B cell (primary cell): ENCODE data around the gene PLAAT5. TPM values are rescaled to one million over a fixed set of nuclear protein-coding genes. Genes with fewer than 3 reads are reported as not detected.

Experiments
- ATAC-seq: fragments of 200-7000 bp; cut with Tn5 transposase; one replicate; pipeline ENCODE4 v1.10.0; 2021; ENCODE audit warnings: low read depth, mild to moderate bottlenecking, moderate number of reproducible peaks, moderate library complexity
- CTCF ChIA-PET: fragments of 350-600 bp; sonication (Branson Sonifier 250); formaldehyde crosslinking; loops from one replicate; lab custom pipeline; 2021; ENCODE audit warnings: antibody characterized with exemption, inconsistent platforms; lab: Charles Lee
- POLR2A ChIA-PET: fragments of 350-600 bp; sonication (Branson Sonifier 250); formaldehyde crosslinking; loops from one replicate; lab custom pipeline; 2021; ENCODE audit warnings: antibody characterized with exemption; lab: Charles Lee
- DNase-seq: peaks from one replicate; pipeline ENCODE4 v3.0.0; 2013
- H2AFZ ChIP-seq: 2 replicates; pipeline ENCODE4 v1.6.1; 2012; ENCODE audit warnings: mild to moderate bottlenecking, low read depth, low read length; ENCODE audit not compliant: insufficient read depth, poor library complexity, severe bottlenecking
- H3K27ac ChIP-seq, 2 donors: 1 replicate in 1 of 2; 2 replicates in 1 of 2; pipeline ENCODE4 v1.5.1; 2012 to 2013; ENCODE audit warnings: low read length in 2 of 2, mild to moderate bottlenecking in 2 of 2, moderate library complexity in 1 of 2
- H3K27me3 ChIP-seq, 4 experiments: fragments of 200-600 bp in 1 of 4; sonication (generic) in 1 of 4; replicated peaks in 1 of 4; 1 replicate in 2 of 4; 2 replicates in 2 of 4; pipeline versions ENCODE4 v1.6.1 to v1.7.0; 2013 to 2016; ENCODE audit warnings: low read length in 3 of 4, mild to moderate bottlenecking in 2 of 4, mixed read lengths in 1 of 4, moderate library complexity in 1 of 4; ENCODE audit not compliant: insufficient read depth in 4 of 4, control insufficient read depth in 3 of 4; ENCODE audit errors: control extremely low read depth in 1 of 4
- H3K36me3 ChIP-seq, 2 experiments: replicated peaks in 1 of 2; 1 replicate in 1 of 2; 2 replicates in 1 of 2; pipeline versions ENCODE4 v1.6.1 to v1.7.1; 2013; ENCODE audit warnings: low read length in 1 of 2; ENCODE audit not compliant: insufficient read depth in 2 of 2, control insufficient read depth in 1 of 2; ENCODE audit errors: control extremely low read depth in 1 of 2, extremely low read depth in 1 of 2
- H3K4me1 ChIP-seq, 2 donors: fragments of 200-600 bp in 1 of 2; sonication (generic) in 1 of 2; 1 replicate in 1 of 2; 2 replicates in 1 of 2; pipeline versions ENCODE4 v1.5.1 to v1.6.1; 2013 to 2017; ENCODE audit warnings: low read length in 2 of 2; ENCODE audit not compliant: control insufficient read depth in 2 of 2, insufficient read depth in 2 of 2
- H3K4me2 ChIP-seq: replicated peaks from 2 replicates; pipeline ENCODE3; 2012; ENCODE audit warnings: mild to moderate bottlenecking, low read depth, low read length; ENCODE audit not compliant: poor library complexity, severe bottlenecking
- H3K4me3 ChIP-seq, 5 experiments: fragments of 200-600 bp in 1 of 5; sonication (generic) in 1 of 5; 1 replicate in 3 of 5; 2 replicates in 2 of 5; pipeline versions ENCODE4 v1.5.1 to v1.7.0; 2011 to 2016; ENCODE audit warnings: low read length in 4 of 5, mild to moderate bottlenecking in 4 of 5, low read depth in 2 of 5, control low read depth in 1 of 5, moderate library complexity in 1 of 5; ENCODE audit not compliant: insufficient read depth in 1 of 5; ENCODE audit errors: control extremely low read depth in 1 of 5, extremely low read depth in 1 of 5
- H3K79me2 ChIP-seq: fragments of 200-600 bp; sonication (generic); one replicate; pipeline ENCODE4 v1.6.0; 2016; ENCODE audit warnings: low read length; ENCODE audit not compliant: control insufficient read depth, insufficient read depth
- H3K9ac ChIP-seq: fragments of 200-600 bp; sonication (generic); 2 replicates; pipeline ENCODE4 v1.6.1; 2017; ENCODE audit warnings: mild to moderate bottlenecking, low read length, moderate library complexity
- H3K9me3 ChIP-seq, 3 donors: one replicate each; pipeline versions ENCODE4 v1.6.1 to v1.7.1; 2013; ENCODE audit warnings: low read length in 2 of 3; ENCODE audit not compliant: control insufficient read depth in 2 of 3, insufficient read depth in 1 of 3; ENCODE audit errors: control extremely low read depth in 1 of 3
- H4K20me1 ChIP-seq: 2 replicates; pipeline ENCODE4 v1.6.0; 2012; ENCODE audit warnings: mild to moderate bottlenecking, low read length; ENCODE audit not compliant: insufficient read depth, control insufficient read depth, poor library complexity, severe bottlenecking
- H3K27ac Mint-ChIP-seq: one replicate; pipeline ENCODE4 v1.8.0; 2021; ENCODE audit warnings: mixed read lengths
- H3K27me3 Mint-ChIP-seq: one replicate; pipeline ENCODE4 v1.8.0; 2021; ENCODE audit warnings: mixed read lengths
- H3K4me1 Mint-ChIP-seq: one replicate; pipeline ENCODE4 v1.8.0; 2021; ENCODE audit warnings: mixed read lengths
- H3K4me3 Mint-ChIP-seq: one replicate; pipeline ENCODE4 v1.8.0; 2021; ENCODE audit warnings: mixed read lengths
- H3K9me3 Mint-ChIP-seq: one replicate; pipeline ENCODE4 v1.8.0; 2022; ENCODE audit warnings: mixed read lengths; ENCODE audit not compliant: insufficient read depth
- CTCF ChIP-seq: fragments of 200-600 bp; IDR thresholded peaks from one replicate; pipeline ENCODE4 v1.8.0; 2022; ENCODE audit warnings: antibody characterized with exemption, mild to moderate bottlenecking
- EZH2 ChIP-seq: IDR thresholded peaks from 2 replicates; pipeline ENCODE4 v1.6.1; 2012; ENCODE audit warnings: borderline replicate concordance, low read depth, mild to moderate bottlenecking, moderate library complexity, low read length; ENCODE audit not compliant: insufficient read depth, poor library complexity, severe bottlenecking
- WGBS: methylation state at CpG from one replicate; pipeline ENCODE4 v1.1.5; 2013; ENCODE audit warnings: missing lambda C conversion rate; ENCODE audit not compliant: insufficient coverage; 5-methylcytosine and 5-hydroxymethylcytosine counted together
- intact Hi-C: fragments of 100-400 bp; cut with micrococcal nuclease; formaldehyde crosslinking; loops from one replicate; pipeline ENCODE4 v1.10.0; 2022
- polyA plus RNA-seq: library from polyadenylated mRNA; depleted of rRNA; stranded (reverse); fragments of >200 nt; gene quantifications from 2 replicates; pipeline ENCODE4 v1.2.3, GENCODE V29; 2012
- total RNA-seq, 2 donors: library from RNA; stranded (reverse); fragments of 120-200 nt in 1 of 2; gene quantifications; 1 replicate in 1 of 2; 2 replicates in 1 of 2; pipeline versions ENCODE4 v1.2.3 to v1.2.4, GENCODE V29; 2013 to 2022

Gene PLAAT5
- total and polyA plus RNA-seq, 2 donors (not counting 1 experiment from before 2014, with no cell fraction given): not detected

DNA sequence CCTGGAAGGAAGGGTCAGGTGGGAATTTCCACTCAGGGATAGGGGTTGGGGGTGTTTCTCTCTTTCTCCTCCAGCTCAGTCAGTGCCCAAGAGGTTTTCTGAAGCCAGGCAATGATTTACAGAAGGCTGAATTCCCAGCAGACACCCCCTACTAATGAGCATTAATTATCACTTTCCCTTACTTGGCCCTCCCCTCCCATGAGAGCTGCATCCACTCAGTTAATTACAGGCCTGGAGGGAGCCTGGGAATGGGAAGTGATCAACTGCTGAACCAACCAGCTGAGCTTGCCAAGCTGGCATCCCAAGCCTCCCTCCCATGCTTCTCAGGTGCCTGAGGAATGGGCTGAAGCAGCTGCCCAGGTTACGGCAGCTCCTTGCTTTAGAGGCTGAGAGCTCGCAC lies 15.9 kb upstream of the PLAAT5 start:
- Histone ChIP-seq H3K9ac (no peak overlapping the region), H2AFZ (no peak overlapping the region), H3K79me2 (no peaks in the 10 kb centered on the region), H3K36me3 (no peaks in the 10 kb centered on the region), H3K4me3 (no peak overlapping the region), H3K4me1 (peaks cover 4 to 7% of the 10 kb centered on the region in 2 donors), H4K20me1 (no peaks in the 10 kb centered on the region), H3K27ac (no peak overlapping the region), H3K4me2 (no peak overlapping the region), H3K9me3 (no peaks in the 10 kb centered on the region), H3K27me3 (peaks cover 0 to 26% (median 3%) of the 10 kb centered on the region in 4 experiments)
- Mint-ChIP-seq H3K4me1 (no peaks in the 10 kb centered on the region), H3K9me3 (no peaks in the 10 kb centered on the region), H3K27ac (no peak overlapping the region), H3K4me3 (no peak overlapping the region), H3K27me3 (peaks cover 27% of the 10 kb centered on the region)
- DNase-seq: no peak
- no CpG with 5 or more reads among the region's 2 CpGs for WGBS
- intact Hi-C loops: no loop called here
- CTCF ChIA-PET: interaction anchor here (2.6 kb wide), 1 partner anchor 28 kb away, joined by 10 read pairs; no protein-coding TSS in a partner anchor
- POLR2A ChIA-PET: no interaction called here
- ATAC-seq: no peak
- TF ChIP-seq EZH2 (no peak), CTCF (no peak)

DNA sequence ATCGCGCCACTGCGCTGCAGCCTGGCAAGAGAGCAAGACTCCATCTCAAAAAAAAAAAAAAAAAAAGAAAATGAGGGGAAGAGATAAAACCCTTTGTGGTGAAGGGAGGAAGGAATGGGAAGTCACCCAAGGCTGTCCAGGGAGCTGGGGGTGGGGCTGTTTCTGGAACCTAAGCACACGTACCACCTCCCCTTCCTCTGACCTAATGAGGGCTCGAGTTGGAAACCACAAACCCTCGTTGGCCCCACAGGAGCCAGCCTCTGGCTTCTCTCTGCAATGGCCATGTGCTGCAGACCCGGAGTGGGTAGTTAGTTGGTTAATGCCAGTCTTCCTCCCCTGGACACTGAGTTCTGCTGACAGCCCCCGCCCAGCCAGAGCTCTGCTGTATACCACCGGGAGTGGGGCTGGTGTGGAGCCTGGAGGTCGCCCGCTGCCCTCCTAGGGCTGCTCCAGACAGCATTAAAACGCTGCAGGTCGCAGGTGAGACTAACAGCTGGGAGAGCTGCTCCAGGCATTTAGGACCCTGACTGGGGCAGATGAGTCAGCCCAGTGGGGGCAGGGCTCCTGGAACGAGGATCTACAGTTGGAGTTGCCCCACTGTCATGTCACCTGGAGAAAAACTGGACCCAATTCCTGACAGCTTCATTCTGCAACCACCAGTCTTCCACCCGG lies 15.0 kb upstream of the PLAAT5 start, which contains the start of gene LGALS12:
LGALS12 (plus strand) TSS at position 228 of the 672 bp plus-strand sequence; CDS start at position 603, 375 bp downstream.
- no peak for ATAC-seq
- Mint-ChIP-seq H3K27me3 (peaks cover 27% of the 10 kb centered on the region), H3K9me3 (no peaks in the 10 kb centered on the region), H3K4me1 (no peaks in the 10 kb centered on the region), H3K27ac (no peak within 1 kb of the TSS), H3K4me3 (no peak within 1 kb of the TSS)
- no peak within 1 kb of the TSS for H3K27ac ChIP-seq
- H3K4me2 ChIP-seq: no peak within 1 kb of the TSS
- no peaks in the 10 kb centered on the region for H3K9me3 ChIP-seq
- intact Hi-C loops: no loop called here
- H4K20me1 ChIP-seq: no peaks in the 10 kb centered on the region
- ChIA-PET CTCF (no interaction called here), POLR2A (no interaction called here)
- H3K27me3 ChIP-seq: peaks cover 0 to 26% (median 3%) of the 10 kb centered on the region in 4 experiments
- no peaks in the 10 kb centered on the region for H3K79me2 ChIP-seq
- no peaks in the 10 kb centered on the region for H3K36me3 ChIP-seq
- peaks cover 4 to 7% of the 10 kb centered on the region in 2 donors for H3K4me1 ChIP-seq
- 12% methylated on average over 8 of the region's 15 CpGs for WGBS
- no peak for DNase-seq
- no peak within 1 kb of the TSS for H2AFZ ChIP-seq
- H3K9ac ChIP-seq: no peak within 1 kb of the TSS
- no peak within 1 kb of the TSS for H3K4me3 ChIP-seq
- TF ChIP-seq EZH2 (no peak), CTCF (no peak)
